Aorta (tissue), 5 donors: ENCODE data around the gene KIF26A. TPM values are rescaled to one million over a fixed set of nuclear protein-coding genes. Genes with fewer than 3 reads are reported as not detected.

Source experiments
- ATAC-seq: fragments of 200-7000 bp; cut with Tn5 transposase; one replicate; pipeline ENCODE4 v1.9.1; 2022; ENCODE audit warnings: moderate library complexity; ENCODE audit not compliant: low FRiP score
- DNase-seq, 2 donors: peaks; one replicate each; pipeline ENCODE4 v3.0.0-alpha.2; 2020
- H3K27ac ChIP-seq, 2 donors: one replicate each; pipeline ENCODE4 v1.5.1; 2013; ENCODE audit warnings: low read length in 2 of 2, mild to moderate bottlenecking in 2 of 2, moderate library complexity in 2 of 2, control low read depth in 1 of 2, inconsistent platforms in 1 of 2, low read depth in 1 of 2
- H3K27me3 ChIP-seq, 2 donors: one replicate each; pipeline ENCODE4 v1.6.1; 2013; ENCODE audit warnings: control low read depth in 1 of 2, low read length in 1 of 2, mild to moderate bottlenecking in 1 of 2, moderate library complexity in 1 of 2; ENCODE audit not compliant: insufficient read depth in 2 of 2, control insufficient read depth in 1 of 2
- H3K36me3 ChIP-seq, 2 donors: one replicate each; pipeline ENCODE4 v1.6.1; 2013; ENCODE audit warnings: control low read depth in 1 of 2, low read length in 1 of 2, mild to moderate bottlenecking in 1 of 2; ENCODE audit not compliant: insufficient read depth in 2 of 2, control insufficient read depth in 1 of 2
- H3K4me1 ChIP-seq, 2 donors: one replicate each; pipeline ENCODE4 v1.6.1; 2013; ENCODE audit warnings: low read length in 2 of 2, control low read depth in 1 of 2, mild to moderate bottlenecking in 1 of 2, moderate library complexity in 1 of 2; ENCODE audit not compliant: insufficient read depth in 2 of 2, control insufficient read depth in 1 of 2
- H3K4me3 ChIP-seq, 2 donors: one replicate each; pipeline ENCODE4 v1.5.1; 2013; ENCODE audit warnings: low read length in 2 of 2, control low read depth in 1 of 2, mild to moderate bottlenecking in 1 of 2
- H3K9me3 ChIP-seq: one replicate; pipeline ENCODE4 v1.6.1; 2013; ENCODE audit warnings: mild to moderate bottlenecking, low read length; ENCODE audit not compliant: control insufficient read depth
- WGBS, 2 donors: extraction: QIAGEN DNeasy Blood & Tissue Kit; methylation state at CpG; one replicate each; pipeline ENCODE4 v1.1.7; 2013; 5-methylcytosine and 5-hydroxymethylcytosine counted together
- intact Hi-C, 2 donors: fragments of 100-400 bp; cut with DNase I; formaldehyde crosslinking; loops; one replicate each; pipeline versions ENCODE4 v1.14.2 to v1.15.0; 2022
- polyA plus RNA-seq, 2 donors: library from polyadenylated mRNA; stranded (reverse); fragments of 200-250 nt; gene quantifications; one replicate each; pipeline ENCODE4 v1.2.3, GENCODE V29; 2013
- total RNA-seq, 2 donors: library from RNA; stranded (reverse); fragmentation: NEBNext Ultra II Directional; extraction: Animal tissue kit (Norgen Biotek cat#: 25700); gene quantifications; one replicate each; pipeline ENCODE4 v1.2.1, GENCODE V29; 2021
- donor health status: healthy with polysubstance abuse.
- donor health status: Bipolar disorder and iron deficiency.
- donor health status: DM: no; HTN: no; CAD: no.
- donor health status: DM: no; HTN: no; CAD: no.
- donor health status: DM: yes; HTN: yes; CAD: no.

KIF26A gene
- total and polyA plus RNA-seq, 4 donors, result 0.13 to 8.3 (median 3.2) TPM

- DNase-seq (peak in 1 of 2 donors; percentile 43), ATAC-seq (no peak)
- H3K9me3 ChIP-seq, result no peaks in the 10 kb centered on the region
- H3K4me1 ChIP-seq, result no peaks in the 10 kb centered on the region
- no peaks in the 10 kb centered on the region for H3K36me3 ChIP-seq
- intact Hi-C loops, result no loop called here
- H3K27ac ChIP-seq, result no peak overlapping the region
- H3K27me3 ChIP-seq, result no peaks in the 10 kb centered on the region
- 84 to 87% methylated on average over 9 of the region's 9 CpGs for WGBS, 2 donors
- no peak overlapping the region for H3K4me3 ChIP-seq
Measured at GRCh38 chr14:104115691-104116287, 22.6 kb upstream of the KIF26A start.

DNA sequence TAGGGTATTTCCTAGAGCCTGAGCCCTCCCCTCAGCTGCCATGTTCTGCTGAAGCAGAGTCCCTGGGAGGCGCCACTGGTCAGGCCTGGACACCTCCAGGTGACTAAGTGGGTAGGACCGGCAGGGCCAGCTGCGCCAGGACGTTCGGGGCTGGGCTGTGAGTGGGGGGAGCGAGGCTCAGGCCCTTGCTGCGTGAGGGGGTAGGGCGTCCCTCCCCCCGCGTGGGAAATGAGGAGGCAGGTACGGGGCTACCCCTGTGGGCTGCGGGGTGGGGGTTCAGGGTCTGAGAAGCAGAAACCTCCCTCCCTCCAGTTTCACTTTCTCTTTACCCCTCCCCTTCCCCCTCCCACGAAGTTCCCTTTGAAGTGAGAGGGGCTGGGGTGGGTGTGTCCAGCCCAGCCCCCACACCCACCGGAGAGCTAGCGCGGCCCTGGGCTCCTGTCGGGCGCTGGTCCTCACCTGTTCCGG lies 22.1 kb upstream of the KIF26A start:
- H3K36me3 ChIP-seq, result no peaks in the 10 kb centered on the region
- peak; percentile 38 to 57 for DNase-seq
- 16 to 18% methylated on average over 14 to 19 of the region's 19 CpGs for WGBS, 2 donors
- H3K4me3 ChIP-seq, result peak overlapping the region in 1 of 2 donors; percentile 20
- H3K27ac ChIP-seq, result no peak overlapping the region
- H3K27me3 ChIP-seq, result no peaks in the 10 kb centered on the region
- H3K4me1 ChIP-seq, result no peaks in the 10 kb centered on the region
- H3K9me3 ChIP-seq, result no peaks in the 10 kb centered on the region
- ATAC-seq, result no peak
- intact Hi-C loops, result no loop called here

DNA sequence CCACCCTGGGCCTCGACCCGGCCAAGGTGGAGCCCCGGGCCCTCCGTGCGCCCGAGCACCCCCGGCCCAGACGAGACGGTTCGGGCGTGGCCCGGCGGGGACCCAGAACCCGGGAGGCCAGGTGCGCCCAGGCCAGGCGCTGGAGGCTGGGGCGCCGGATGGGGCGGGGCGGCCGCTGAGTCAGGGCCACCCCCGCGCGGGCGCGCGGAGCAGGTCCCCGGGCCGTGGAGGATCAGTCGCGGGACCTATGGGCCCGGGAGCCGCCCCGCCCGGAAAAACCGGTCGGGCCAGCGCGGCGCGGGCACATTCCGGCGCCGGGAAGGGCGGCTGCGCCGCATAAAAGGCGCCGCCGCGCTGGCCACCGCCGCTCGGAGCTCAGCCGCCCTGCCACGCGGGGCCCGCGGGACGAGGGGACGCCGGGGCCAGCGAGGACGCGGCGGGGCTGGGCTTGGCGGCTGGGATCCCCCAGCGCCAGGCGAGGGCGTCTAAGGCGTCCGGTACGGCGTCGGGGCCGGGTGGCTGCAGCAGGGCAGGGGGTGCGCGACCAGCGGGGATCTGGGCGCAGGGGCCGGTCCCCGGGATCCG lies 21.5 kb upstream of the KIF26A start:
- DNase-seq (peak; percentile 30 to 74), ATAC-seq (no peak)
- H3K4me3 ChIP-seq, result peak overlapping the region in 1 of 2 donors; percentile 20
- intact Hi-C loops, result no loop called here
- H3K27me3 ChIP-seq, result no peaks in the 10 kb centered on the region
- no peaks in the 10 kb centered on the region for H3K36me3 ChIP-seq
- 1 to 2% methylated on average over 26 to 83 of the region's 83 CpGs for WGBS, 2 donors
- H3K9me3 ChIP-seq, result no peaks in the 10 kb centered on the region
- H3K27ac ChIP-seq, result no peak overlapping the region
- H3K4me1 ChIP-seq, result no peaks in the 10 kb centered on the region

DNA sequence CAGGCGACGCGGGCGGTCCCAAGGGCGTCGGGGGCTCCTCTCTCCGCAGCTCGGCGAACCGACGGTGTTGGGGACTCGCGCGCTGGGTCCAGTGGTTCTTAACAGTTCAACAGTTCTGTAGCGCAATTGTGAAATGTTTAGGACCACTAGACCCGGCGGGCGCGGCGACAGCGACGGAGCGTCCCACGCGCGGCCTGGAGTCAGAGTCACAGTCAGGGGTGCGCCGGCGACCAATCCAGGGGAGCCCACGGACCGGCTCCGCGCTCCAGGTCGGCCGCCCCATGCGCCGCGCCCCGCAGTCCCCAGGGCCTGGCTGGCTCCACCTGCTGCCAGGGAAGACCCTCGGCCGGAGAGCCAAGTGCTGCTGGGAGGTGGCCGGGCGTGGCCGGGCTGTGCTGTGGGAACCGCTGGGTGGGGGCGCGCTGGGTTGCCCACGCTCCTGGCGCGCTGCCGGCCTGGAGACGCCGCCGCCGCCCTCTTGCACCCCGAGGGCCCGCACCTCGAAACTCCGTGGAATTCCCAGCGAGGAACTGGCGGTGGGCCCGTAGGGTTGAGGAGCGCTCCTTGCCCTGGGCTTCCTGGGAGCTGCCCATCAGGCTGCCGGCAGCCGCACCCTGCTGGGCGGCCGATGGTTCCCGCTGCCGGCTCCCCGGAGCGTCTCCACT lies 20.9 kb upstream of the KIF26A start:
- 5% methylated on average over 63 to 71 of the region's 71 CpGs for WGBS, 2 donors
- peak; percentile 32 to 74 for DNase-seq
- ATAC-seq, result no peak
- H3K27me3 ChIP-seq, result no peaks in the 10 kb centered on the region
- no peak overlapping the region for H3K27ac ChIP-seq
- no peaks in the 10 kb centered on the region for H3K9me3 ChIP-seq
- intact Hi-C loops, result no loop called here
- no peaks in the 10 kb centered on the region for H3K36me3 ChIP-seq
- H3K4me3 ChIP-seq, result no peak overlapping the region
- no peaks in the 10 kb centered on the region for H3K4me1 ChIP-seq

DNA sequence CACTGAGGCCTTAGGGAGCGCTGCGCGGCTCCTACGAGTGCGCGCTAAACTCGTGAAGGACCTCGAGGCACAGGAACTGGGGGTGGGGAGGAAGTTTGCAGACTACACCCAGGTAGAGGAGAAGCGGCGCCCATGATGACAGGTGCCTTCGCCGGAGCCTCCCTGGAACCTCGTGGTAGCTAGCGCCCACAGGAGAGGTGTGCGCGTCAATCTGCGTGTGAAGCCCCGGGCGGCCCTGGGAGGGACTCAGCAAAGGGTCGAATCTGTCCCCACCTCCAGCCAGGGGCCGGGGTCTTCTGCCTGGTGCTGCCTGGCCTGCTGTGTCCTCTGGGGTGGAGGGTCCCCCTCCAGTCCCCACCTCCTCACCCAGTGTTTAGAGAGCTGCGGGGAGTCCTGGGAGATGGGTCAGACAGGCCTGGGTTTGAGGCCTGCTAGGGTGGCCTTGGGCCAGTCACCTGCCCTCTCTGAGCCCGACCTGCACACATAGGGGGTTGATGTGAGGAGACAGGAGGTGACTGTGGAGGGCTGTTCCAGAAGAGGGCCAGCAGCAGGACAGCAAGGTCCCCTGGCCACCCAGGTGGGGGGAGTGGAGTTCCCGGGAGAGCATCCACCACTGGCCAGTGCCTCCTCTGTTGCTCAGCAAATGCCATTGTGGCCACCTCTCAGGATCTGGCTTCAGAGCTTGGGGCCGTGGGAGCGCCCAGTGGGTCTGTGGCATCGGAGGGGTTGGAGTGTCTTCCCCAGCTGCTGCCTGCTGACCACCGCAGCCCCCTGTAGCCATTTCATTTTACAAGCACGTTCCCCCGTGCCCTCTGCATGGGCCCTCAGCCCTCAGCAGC lies 20.2 kb upstream of the KIF26A start:
- Histone ChIP-seq H3K36me3 (no peaks in the 10 kb centered on the region), H3K4me3 (no peak overlapping the region), H3K9me3 (no peaks in the 10 kb centered on the region), H3K27ac (no peak overlapping the region), H3K27me3 (no peaks in the 10 kb centered on the region), H3K4me1 (no peaks in the 10 kb centered on the region)
- DNase-seq (peak; percentile 35 to 71), ATAC-seq (no peak)
- WGBS, 2 donors, result 57 to 58% methylated on average over 29 to 30 of the region's 30 CpGs
- intact Hi-C loops, result no loop called here

DNA sequence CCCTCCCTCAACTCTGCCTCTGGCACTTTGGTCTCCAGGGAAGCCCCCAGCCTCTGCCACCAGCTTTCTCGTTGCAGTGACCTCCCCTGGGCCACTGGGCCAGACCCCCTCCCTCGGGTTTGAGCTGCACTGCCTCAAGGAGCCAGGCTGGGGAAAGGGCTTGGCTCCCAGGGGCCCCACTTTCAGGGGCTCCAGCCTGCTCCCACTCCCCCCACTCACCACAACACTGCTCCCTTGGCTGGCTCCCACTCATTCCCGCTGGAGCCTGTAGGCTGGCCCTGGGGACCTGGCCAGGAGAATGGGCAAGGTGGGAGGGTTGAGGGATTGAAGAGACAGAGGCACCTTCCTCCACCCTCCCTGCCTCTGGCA lies 19.3 kb upstream of the KIF26A start:
- Histone ChIP-seq H3K4me3 (no peak overlapping the region), H3K27me3 (no peaks in the 10 kb centered on the region), H3K9me3 (no peaks in the 10 kb centered on the region), H3K4me1 (no peaks in the 10 kb centered on the region), H3K27ac (no peak overlapping the region), H3K36me3 (no peaks in the 10 kb centered on the region)
- WGBS, 2 donors, result 70 to 72% methylated on average over 3 of the region's 3 CpGs
- intact Hi-C loops, result no loop called here
- DNase-seq, result peak; percentile 18 to 60
- no peak for ATAC-seq

GRCh38 chr14:104119488-104120251 lies 18.7 kb upstream of the KIF26A start:
- Histone ChIP-seq H3K27ac (no peak overlapping the region), H3K36me3 (no peaks in the 10 kb centered on the region), H3K27me3 (no peaks in the 10 kb centered on the region), H3K4me3 (no peak overlapping the region), H3K9me3 (no peaks in the 10 kb centered on the region), H3K4me1 (no peaks in the 10 kb centered on the region)
- intact Hi-C loops, result no loop called here
- ATAC-seq (peak; percentile 22), DNase-seq (peak; percentile 24 to 69)
- WGBS, 2 donors, result 69% methylated on average over 18 of the region's 18 CpGs

GRCh38 chr14:104120281-104120741 lies 18.1 kb upstream of the KIF26A start:
- Histone ChIP-seq H3K27me3 (no peaks in the 10 kb centered on the region), H3K9me3 (no peaks in the 10 kb centered on the region), H3K4me3 (no peak overlapping the region), H3K4me1 (no peaks in the 10 kb centered on the region), H3K27ac (no peak overlapping the region), H3K36me3 (no peaks in the 10 kb centered on the region)
- 75 to 83% methylated on average over 5 of the region's 5 CpGs for WGBS, 2 donors
- no peak for ATAC-seq
- peak; percentile 32 to 65 for DNase-seq
- intact Hi-C loops, result no loop called here
